DND-41 (cell line): ENCODE data around the gene SNX1.

Source experiments
- CTCF ChIP-seq: IDR thresholded peaks from 2 replicates; pipeline ENCODE4 v1.5.1; 2012; ENCODE audit warnings: borderline replicate concordance, low read length, moderate library complexity, mild to moderate bottlenecking; ENCODE audit not compliant: poor library complexity, severe bottlenecking; ENCODE audit errors: extremely low read depth
- EZH2 ChIP-seq: IDR thresholded peaks from 3 replicates; pipeline ENCODE4 v1.6.1; 2012; ENCODE audit warnings: borderline replicate concordance, low read depth, mild to moderate bottlenecking, moderate library complexity, low read length, inconsistent platforms; ENCODE audit not compliant: severe bottlenecking

GRCh38 chr15:64125978-64126377 lies 30.2 kb downstream of the SNX1 start:
- no peak for TF ChIP-seq CTCF
- TF ChIP-seq EZH2, result no peak
